HFF-Myc (cell line): Measurements from ENCODE around the gene PPP1R3F.

ENCODE experiments used
- DNase-seq: peaks from one replicate; pipeline ENCODE4 v3.0.0-alpha.2; 2011; ENCODE audit warnings: low read depth; ENCODE audit errors: extremely low read depth
- H3K4me3 ChIP-seq: replicated peaks from 2 replicates; pipeline ENCODE4 v1.5.1; 2011; ENCODE audit warnings: low read depth, mild to moderate bottlenecking, control low read depth, low read length
- CTCF ChIP-seq: IDR thresholded peaks from 2 replicates; pipeline ENCODE4 v1.5.1; 2012; ENCODE audit warnings: mild to moderate bottlenecking, low read depth, low read length, control low read depth; ENCODE audit errors: missing control alignments

Gene PPP1R3F

GRCh38 chrX:49254639-49255038, 15.0 kb upstream of the PPP1R3F start:
- TF ChIP-seq CTCF = no peak
- DNase-seq = no peak
- no peak overlapping the region for H3K4me3 ChIP-seq

GRCh38 chrX:49256268-49256995, 13.2 kb upstream of the PPP1R3F start:
- no peak for DNase-seq
- TF ChIP-seq CTCF = no peak
- no peak overlapping the region for H3K4me3 ChIP-seq

- TF ChIP-seq CTCF = no peak
- DNase-seq = no peak
These were observed 12.4 kb upstream of the PPP1R3F start for GRCh38 chrX:49257074-49257790.

GRCh38 chrX:49257846-49258748, 11.5 kb upstream of the PPP1R3F start:
- no peak for TF ChIP-seq CTCF
- DNase-seq = no peak

More at GRCh38 chrX:49257074-49257790, 12.4 kb upstream of the PPP1R3F start:
- no peak overlapping the region for H3K4me3 ChIP-seq

GRCh38 chrX:49258749-49259124, 10.9 kb upstream of the PPP1R3F start:
- TF ChIP-seq CTCF = no peak
- no peak overlapping the region for H3K4me3 ChIP-seq
- DNase-seq = no peak

More at GRCh38 chrX:49257846-49258748, 11.5 kb upstream of the PPP1R3F start:
- no peak overlapping the region for H3K4me3 ChIP-seq

- no peak overlapping the region for H3K4me3 ChIP-seq
- no peak for TF ChIP-seq CTCF
- DNase-seq = no peak
These were observed 9.2 kb upstream of the PPP1R3F start for GRCh38 chrX:49260221-49260985.
